Transverse colon (tissue), 4 donors: Measurements from ENCODE around the gene HHIPL2. TPM values are rescaled to one million over a fixed set of nuclear protein-coding genes. Genes with fewer than 3 reads are reported as not detected.

ENCODE experiments used
- DNase-seq: peaks from one replicate; pipeline ENCODE4 v3.0.0-alpha.2; 2019
- H3K27ac ChIP-seq, 4 donors: fragments of 200-600 bp; sonication (generic); 2 replicates each; pipeline ENCODE4 v1.5.1; 2016 to 2018; ENCODE audit warnings: inconsistent platforms in 4 of 4
- H3K27me3 ChIP-seq: fragments of 200-600 bp; sonication (generic); 2 replicates; pipeline ENCODE4 v1.5.1; 2017; ENCODE audit warnings: inconsistent platforms
- H3K36me3 ChIP-seq, 4 donors: fragments of 200-600 bp; sonication (generic); 2 replicates each; pipeline ENCODE4 v1.5.1; 2017 to 2019; ENCODE audit warnings: inconsistent platforms in 4 of 4
- H3K4me1 ChIP-seq, 4 donors: fragments of 200-600 bp; sonication (generic); 2 replicates each; pipeline ENCODE4 v1.5.1; 2017 to 2020; ENCODE audit warnings: inconsistent platforms in 4 of 4
- H3K4me3 ChIP-seq, 4 donors: fragments of 200-600 bp; sonication (generic); 1 replicate in 1 of 4; 2 replicates in 3 of 4; pipeline versions ENCODE4 v1.5.1 to v1.6.1; 2017 to 2019; ENCODE audit warnings: inconsistent platforms in 4 of 4
- H3K9me3 ChIP-seq, 2 donors: fragments of 200-600 bp; sonication (generic); 2 replicates each; pipeline ENCODE4 v1.5.1; 2017 to 2019; ENCODE audit warnings: inconsistent platforms in 2 of 2
- CTCF ChIP-seq, 5 experiments: fragments of 200-600 bp in 3 of 5; fragments of 450-650 bp in 2 of 5; sonication (generic) in 3 of 5; IDR thresholded peaks; 1 replicate in 2 of 5; 2 replicates in 3 of 5; pipeline ENCODE4 v1.5.1; 2016 to 2017; ENCODE audit warnings: antibody characterized with exemption in 5 of 5, inconsistent platforms in 3 of 5, mild to moderate bottlenecking in 2 of 5, moderate library complexity in 1 of 5
- EP300 ChIP-seq: sonication (generic); formaldehyde crosslinking; IDR thresholded peaks from one replicate; pipeline ENCODE4 v1.6.1; 2017; ENCODE audit warnings: antibody characterized with exemption, low read depth
- POLR2A ChIP-seq: fragments of 450-650 bp; IDR thresholded peaks from one replicate; pipeline ENCODE4 v1.6.1; 2016; ENCODE audit warnings: antibody characterized with exemption, mild to moderate bottlenecking, moderate library complexity
- POLR2AphosphoS5 ChIP-seq, 3 donors: sonication (generic); formaldehyde crosslinking; IDR thresholded peaks; one replicate each; pipeline ENCODE4 v1.6.1; 2016; ENCODE audit warnings: antibody characterized with exemption in 3 of 3
- WGBS, 2 donors: methylation state at CpG; one replicate each; pipeline ENCODE4 v1.1.5; 2018; ENCODE audit warnings: low coverage in 1 of 2; 5-methylcytosine and 5-hydroxymethylcytosine counted together
- in situ Hi-C, 4 donors: fragments of 200-750 bp; cut with MboI; loops; one replicate each; pipeline versions ENCODE4 v1.15.0 to v1.15.1; 2017; ENCODE audit warnings: low sequenced_read_pairs in 3 of 4, low pct_ligation_motif_present in 1 of 4, low pct_unique_long_range_greater_than_20kb in 1 of 4
- intact Hi-C: fragments of 100-400 bp; cut with DNase I; formaldehyde crosslinking; loops from one replicate; pipeline ENCODE4 v1.15.1; 2023; ENCODE audit warnings: low total_unique reads
- total RNA-seq, 4 donors: library from RNA; depleted of rRNA; stranded (reverse); fragments of >200 nt; gene quantifications; one replicate each; pipeline ENCODE4 v1.1.0, GENCODE V29; 2016

Gene HHIPL2
- total RNA-seq: under 1 TPM in 2 of 4 donors, not detected in 2; 0.32 to 0.41 TPM

GRCh38 chr1:222547944-222548671 lies at the start of gene HHIPL2:
HHIPL2 (minus strand) TSS chr1:222548104; CDS start chr1:222548044, 60 bp downstream.
- in situ Hi-C loops (no loop called here), intact Hi-C loops (no loop called here)
- Histone ChIP-seq H3K27ac (no peak within 1 kb of the TSS), H3K4me1 (no peaks in the 10 kb centered on the region), H3K27me3 (peaks cover 29% of the 10 kb centered on the region), H3K9me3 (no peaks in the 10 kb centered on the region), H3K4me3 (no peak within 1 kb of the TSS), H3K36me3 (no peaks in the 10 kb centered on the region)
- 61 to 80% methylated on average over 1 to 8 of the region's 8 CpGs for WGBS, 2 donors
- TF ChIP-seq POLR2A (no peak), EP300 (no peak), CTCF (IDR thresholded peaks at IDR 0.05) (no peak), POLR2AphosphoS5 (IDR thresholded peaks at IDR 0.05) (no peak)
- DNase-seq: no peak

GRCh38 chr1:222596696-222597095 lies 48.8 kb upstream of the HHIPL2 start:
- no peak for DNase-seq
- H3K4me1 ChIP-seq: peaks cover 0 to 6% (median 0%) of the 10 kb centered on the region in 4 donors
- H3K9me3 ChIP-seq: no peaks in the 10 kb centered on the region
- intact Hi-C loops (no loop called here), in situ Hi-C loops (no loop called here)
- WGBS, 2 donors: 88 to 89% methylated on average over 4 of the region's 4 CpGs
- H3K27ac ChIP-seq: no peak overlapping the region
- no peak for TF ChIP-seq POLR2A
- no peak for TF ChIP-seq CTCF (IDR thresholded peaks at IDR 0.05)
- TF ChIP-seq POLR2AphosphoS5 (IDR thresholded peaks at IDR 0.05): no peak
- TF ChIP-seq EP300: no peak
- no peak overlapping the region for H3K4me3 ChIP-seq
- H3K36me3 ChIP-seq: no peaks in the 10 kb centered on the region
- H3K27me3 ChIP-seq: no peaks in the 10 kb centered on the region

GRCh38 chr1:222594789-222595188 lies 46.9 kb upstream of the HHIPL2 start:
- Histone ChIP-seq H3K9me3 (no peaks in the 10 kb centered on the region), H3K4me3 (no peak overlapping the region), H3K27ac (no peak overlapping the region), H3K4me1 (peaks cover 4 to 7% (median 5%) of the 10 kb centered on the region in 4 donors), H3K36me3 (no peaks in the 10 kb centered on the region), H3K27me3 (no peaks in the 10 kb centered on the region)
- intact Hi-C loops (no loop called here), in situ Hi-C loops (no loop called here)
- 83 to 93% methylated on average over 2 to 3 of the region's 3 CpGs for WGBS, 2 donors
- TF ChIP-seq EP300: no peak
- no peak for TF ChIP-seq POLR2A
- DNase-seq: no peak

GRCh38 chr1:222592171-222592570 lies 44.3 kb upstream of the HHIPL2 start:
- in situ Hi-C loops: no loop called here
- Histone ChIP-seq H3K4me1 (peaks cover 8 to 21% (median 14%) of the 10 kb centered on the region in 4 donors), H3K9me3 (no peaks in the 10 kb centered on the region), H3K4me3 (no peak overlapping the region), H3K27me3 (no peaks in the 10 kb centered on the region), H3K36me3 (no peaks in the 10 kb centered on the region), H3K27ac (no peak overlapping the region)
- TF ChIP-seq CTCF (IDR thresholded peaks at IDR 0.05): no peak
- TF ChIP-seq EP300: no peak
- TF ChIP-seq POLR2AphosphoS5 (IDR thresholded peaks at IDR 0.05): no peak
- no peak for TF ChIP-seq POLR2A
- WGBS, 2 donors: 50 to 86% methylated on average over 1 to 3 of the region's 3 CpGs
- intact Hi-C loops: no loop called here
- DNase-seq: no peak
